Left lung (tissue), 10 donors: ENCODE measurements around the gene ALDH2. TPM values are rescaled to one million over a fixed set of nuclear protein-coding genes. Genes with fewer than 3 reads are reported as not detected.
"Not testable (repeated sequence)": the region's sequence is repeated elsewhere in the genome, so short reads cannot be mapped to it uniquely, and the experiment has no call there.

ENCODE experiments used
- ATAC-seq: fragments of 200-7000 bp; cut with Tn5 transposase; one replicate; pipeline ENCODE4 v1.9.1; 2020; ENCODE audit warnings: moderate library complexity
- DNase-seq, 4 donors: peaks; one replicate each; pipeline ENCODE4 v3.0.0-alpha.2; 2013 to 2020
- H3K27ac ChIP-seq, 2 donors: fragments of 200-600 bp; sonication (generic) in 1 of 2; one replicate each; pipeline versions ENCODE4 v1.5.0 to v1.8.0; 2020 to 2021
- H3K27me3 ChIP-seq, 2 donors: fragments of 200-600 bp; sonication (generic) in 1 of 2; one replicate each; pipeline versions ENCODE4 v1.5.0 to v1.8.0; 2020 to 2021
- H3K36me3 ChIP-seq, 2 donors: fragments of 200-600 bp; sonication (generic) in 1 of 2; one replicate each; pipeline versions ENCODE4 v1.5.0 to v1.8.0; 2020 to 2021
- H3K4me1 ChIP-seq, 2 donors: fragments of 200-600 bp; one replicate each; pipeline ENCODE4 v1.8.0; 2021
- H3K4me3 ChIP-seq, 2 donors: fragments of 200-600 bp; sonication (generic) in 1 of 2; one replicate each; pipeline versions ENCODE4 v1.5.0 to v1.8.0; 2020 to 2021; ENCODE audit warnings: mild to moderate bottlenecking in 1 of 2
- H3K9me3 ChIP-seq, 2 donors: fragments of 200-600 bp; sonication (generic) in 1 of 2; one replicate each; pipeline versions ENCODE4 v1.5.0 to v1.8.0; 2020 to 2021
- CTCF ChIP-seq, 2 donors: fragments of 200-600 bp; sonication (generic) in 1 of 2; IDR thresholded peaks; one replicate each; pipeline versions ENCODE4 v1.5.0 to v1.8.0; 2021; ENCODE audit warnings: antibody characterized with exemption in 2 of 2
- intact Hi-C, 2 donors: fragments of 100-400 bp; cut with DNase I; formaldehyde crosslinking; loops; one replicate each; pipeline versions ENCODE4 v1.11.2 to v1.14.2; 2022
- polyA plus RNA-seq, 6 donors: library from polyadenylated mRNA; unstranded; fragments of 120-200 nt; gene quantifications; one replicate each; pipeline ENCODE4 v1.2.1, GENCODE V29; 2013; ENCODE audit not compliant: insufficient read length in 6 of 6
- total RNA-seq, 2 donors: library from RNA; stranded (reverse); fragmentation: NEBNext Ultra II Directional; extraction: Animal tissue kit (Norgen Biotek cat#: 25700); gene quantifications; one replicate each; pipeline ENCODE4 v1.2.1, GENCODE V29; 2021
- donor health status: DM: no; HTN: yes; CAD: no.
- donor health status: DM: no; HTN: no; CAD: no.

ALDH2 gene
- total and polyA plus RNA-seq, 8 donors, result 91.6 to 289 (median 104) TPM

GRCh38 chr12:111730420-111730819, 36.3 kb upstream of the ALDH2 start:
- no peaks in the 10 kb centered on the region for H3K27me3 ChIP-seq
- H3K4me3 ChIP-seq, result no peak overlapping the region
- DNase-seq (no peak), ATAC-seq (no peak)
- H3K4me1 ChIP-seq, result no peaks in the 10 kb centered on the region
- H3K36me3 ChIP-seq, result peaks cover 0 to 77% of the 10 kb centered on the region in 2 donors
- TF ChIP-seq CTCF (IDR thresholded peaks at IDR 0.05), result no peak
- no peaks in the 10 kb centered on the region for H3K9me3 ChIP-seq
- intact Hi-C loops, result no loop called here
- no peak overlapping the region for H3K27ac ChIP-seq

- DNase-seq (no peak), ATAC-seq (no peak)
- Histone ChIP-seq H3K27ac (no peak overlapping the region), H3K4me1 (no peaks in the 10 kb centered on the region), H3K27me3 (no peaks in the 10 kb centered on the region), H3K36me3 (peaks cover 0 to 77% of the 10 kb centered on the region in 2 donors), H3K4me3 (no peak overlapping the region), H3K9me3 (no peaks in the 10 kb centered on the region)
- intact Hi-C loops, result no loop called here
- no peak for TF ChIP-seq CTCF (IDR thresholded peaks at IDR 0.05)
These were observed 33.9 kb upstream of the ALDH2 start for GRCh38 chr12:111732786-111733185.

GRCh38 chr12:111733340-111733915, 33.3 kb upstream of the ALDH2 start:
- no peak overlapping the region for H3K4me3 ChIP-seq
- no peak for ATAC-seq
- DNase-seq, result no peak
- TF ChIP-seq CTCF (IDR thresholded peaks at IDR 0.05), result no peak
- H3K9me3 ChIP-seq, result no peaks in the 10 kb centered on the region
- no peak overlapping the region for H3K27ac ChIP-seq
- peaks cover 0 to 75% of the 10 kb centered on the region in 2 donors for H3K36me3 ChIP-seq
- intact Hi-C loops, result no loop called here
- no peaks in the 10 kb centered on the region for H3K4me1 ChIP-seq
- no peaks in the 10 kb centered on the region for H3K27me3 ChIP-seq

GRCh38 chr12:111739524-111739923, 27.2 kb upstream of the ALDH2 start:
- H3K27me3 ChIP-seq, H3K27ac ChIP-seq, H3K4me1 ChIP-seq, intact Hi-C loops, DNase-seq, H3K4me3 ChIP-seq, ATAC-seq, H3K9me3 ChIP-seq: not testable (repeated sequence)
- peaks cover 0 to 59% of the 10 kb centered on the region in 2 donors for H3K36me3 ChIP-seq

- peak; percentile 72 for ATAC-seq
- H3K36me3 ChIP-seq, result peaks cover 0 to 59% of the 10 kb centered on the region in 2 donors
These were observed 25.4 kb upstream of the ALDH2 start for GRCh38 chr12:111741235-111741812.

More at GRCh38 chr12:111741235-111741812, 25.4 kb upstream of the ALDH2 start:
- no peaks in the 10 kb centered on the region for H3K9me3 ChIP-seq
- no peak for DNase-seq
- no peak overlapping the region for H3K27ac ChIP-seq
- TF ChIP-seq CTCF (IDR thresholded peaks at IDR 0.05), result no peak
- intact Hi-C loops, result no loop called here
- peaks cover 0 to 4% of the 10 kb centered on the region in 2 donors for H3K4me1 ChIP-seq
- no peak overlapping the region for H3K4me3 ChIP-seq
- no peaks in the 10 kb centered on the region for H3K27me3 ChIP-seq
